Panc1 (cell line): Measurements from ENCODE around the gene C10orf105.

Source experiments
- POLR2AphosphoS5 ChIP-seq: IDR thresholded peaks from 2 replicates; pipeline ENCODE4 v1.6.1; 2012; ENCODE audit warnings: mild to moderate bottlenecking, low read depth, low read length, moderate library complexity
- TF ChIP-seq, protein P1 (sequence below): fragments of 450-650 bp; IDR thresholded peaks from 2 replicates; pipeline ENCODE4 v1.5.1; 2017; ENCODE audit warnings: mild to moderate bottlenecking

DNA sequence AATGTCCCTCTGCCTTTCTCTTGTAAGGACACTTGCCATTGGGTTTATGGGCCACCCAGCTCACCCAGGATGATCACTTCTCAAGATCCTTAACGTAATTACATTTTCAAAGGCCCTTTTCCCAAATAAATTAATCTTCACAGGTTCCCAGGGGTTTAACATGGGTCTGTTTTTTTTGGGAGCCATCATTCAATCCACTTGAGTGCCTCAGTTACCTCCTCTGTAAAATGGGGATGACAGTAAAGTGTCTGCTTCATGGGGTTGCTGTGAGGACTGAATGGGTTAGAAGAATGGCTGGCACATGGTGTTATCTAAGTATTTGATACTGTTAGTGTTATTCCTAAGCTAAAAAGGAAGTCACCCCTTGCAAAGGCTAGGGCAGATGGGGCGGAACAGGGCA is 7.4 kb downstream of the C10orf105 start:
- TF ChIP-seq, protein P1, sequence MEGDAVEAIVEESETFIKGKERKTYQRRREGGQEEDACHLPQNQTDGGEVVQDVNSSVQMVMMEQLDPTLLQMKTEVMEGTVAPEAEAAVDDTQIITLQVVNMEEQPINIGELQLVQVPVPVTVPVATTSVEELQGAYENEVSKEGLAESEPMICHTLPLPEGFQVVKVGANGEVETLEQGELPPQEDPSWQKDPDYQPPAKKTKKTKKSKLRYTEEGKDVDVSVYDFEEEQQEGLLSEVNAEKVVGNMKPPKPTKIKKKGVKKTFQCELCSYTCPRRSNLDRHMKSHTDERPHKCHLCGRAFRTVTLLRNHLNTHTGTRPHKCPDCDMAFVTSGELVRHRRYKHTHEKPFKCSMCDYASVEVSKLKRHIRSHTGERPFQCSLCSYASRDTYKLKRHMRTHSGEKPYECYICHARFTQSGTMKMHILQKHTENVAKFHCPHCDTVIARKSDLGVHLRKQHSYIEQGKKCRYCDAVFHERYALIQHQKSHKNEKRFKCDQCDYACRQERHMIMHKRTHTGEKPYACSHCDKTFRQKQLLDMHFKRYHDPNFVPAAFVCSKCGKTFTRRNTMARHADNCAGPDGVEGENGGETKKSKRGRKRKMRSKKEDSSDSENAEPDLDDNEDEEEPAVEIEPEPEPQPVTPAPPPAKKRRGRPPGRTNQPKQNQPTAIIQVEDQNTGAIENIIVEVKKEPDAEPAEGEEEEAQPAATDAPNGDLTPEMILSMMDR: no peak
- no peak for TF ChIP-seq POLR2AphosphoS5
